Smooth muscle cell (in vitro differentiated cells): Measurements from ENCODE around the gene MED26. TPM values are rescaled to one million over a fixed set of nuclear protein-coding genes. Genes with fewer than 3 reads are reported as not detected.
"Not testable (repeated sequence)": the region's sequence is repeated elsewhere in the genome, so short reads cannot be mapped to it uniquely, and the experiment has no call there.

Experiments used
- DNase-seq: peaks from one replicate; lab custom pipeline; 2025; ENCODE audit not compliant: unreplicated experiment; lab: John Stamatoyannopoulos, UW
- H2AFZ ChIP-seq: fragments of 200-600 bp; sonication (generic); 2 replicates; pipeline ENCODE4 v1.6.0; 2016; ENCODE audit warnings: antibody characterized with exemption, low read depth, mild to moderate bottlenecking
- H3F3A ChIP-seq: fragments of 200-600 bp; sonication (generic); 2 replicates; pipeline ENCODE4 v1.6.0; 2017; ENCODE audit warnings: antibody characterized with exemption, low read depth
- H3K27ac ChIP-seq: fragments of 200-600 bp; sonication (generic); 2 replicates; pipeline ENCODE4 v1.5.1; 2016; ENCODE audit warnings: low read depth, mild to moderate bottlenecking
- H3K27me3 ChIP-seq: fragments of 200-600 bp; sonication (generic); 2 replicates; pipeline ENCODE4 v1.6.1; 2016; ENCODE audit warnings: low read depth, mild to moderate bottlenecking
- H3K36me3 ChIP-seq: fragments of 200-600 bp; sonication (generic); 2 replicates; pipeline ENCODE4 v1.5.1; 2016; ENCODE audit warnings: low read depth
- H3K4me1 ChIP-seq: fragments of 200-600 bp; sonication (generic); 2 replicates; pipeline ENCODE4 v1.5.1; 2016; ENCODE audit warnings: low read depth
- H3K4me2 ChIP-seq: fragments of 200-600 bp; sonication (generic); 2 replicates; pipeline ENCODE4 v1.6.0; 2016; ENCODE audit warnings: mild to moderate bottlenecking
- H3K4me3 ChIP-seq: fragments of 200-600 bp; sonication (generic); 2 replicates; pipeline ENCODE4 v1.5.1; 2016; ENCODE audit warnings: mild to moderate bottlenecking
- H3K79me2 ChIP-seq: fragments of 200-600 bp; sonication (generic); 2 replicates; pipeline ENCODE4 v1.6.0; 2016; ENCODE audit warnings: low read depth, mild to moderate bottlenecking
- H3K9ac ChIP-seq: fragments of 200-600 bp; sonication (generic); 2 replicates; pipeline ENCODE4 v1.6.0; 2016; ENCODE audit warnings: low read depth
- H3K9me3 ChIP-seq: fragments of 200-600 bp; sonication (generic); replicated peaks from 2 replicates; pipeline ENCODE4 v1.5.1; 2016; ENCODE audit warnings: low read depth
- H4K20me1 ChIP-seq: fragments of 200-600 bp; sonication (generic); 2 replicates; pipeline ENCODE4 v1.6.0; 2016; ENCODE audit warnings: low read depth
- CTCF ChIP-seq: fragments of 200-600 bp; sonication (generic); IDR thresholded peaks from 2 replicates; pipeline ENCODE4 v1.5.1; 2017; ENCODE audit warnings: borderline replicate concordance, mild to moderate bottlenecking, antibody characterized with exemption; ENCODE audit not compliant: insufficient read depth, poor library complexity, severe bottlenecking
- WGBS: methylation state at CpG from one replicate; pipeline ENCODE4 v1.1.7; 2016; ENCODE audit warnings: low lambda C conversion rate; 5-methylcytosine and 5-hydroxymethylcytosine counted together
- polyA plus RNA-seq: library from polyadenylated mRNA; unstranded; fragments of >200 nt; fragmentation: Nextera tagmentation; extraction: Ambion mirVana; gene quantifications from 2 replicates; pipeline ENCODE4 v1.2.1, GENCODE V29; 2016
- total RNA-seq: library from RNA; depleted of rRNA; stranded (reverse); fragments of >200 nt; gene quantifications from 2 replicates; pipeline ENCODE4 v1.2.3, GENCODE V29; 2014

MED26 gene
- total RNA-seq (6.3 and 13.6 TPM in 2 replicates), polyA plus RNA-seq (9.6 and 11.7 TPM in 2 replicates)

- H3K9ac ChIP-seq: peak within 1 kb of the TSS; percentile 99
- H3K27ac ChIP-seq: peak within 1 kb of the TSS; percentile 85
- H3K4me2 ChIP-seq: peak within 1 kb of the TSS; percentile 96
- H3F3A ChIP-seq: peaks cover 3% of the 10 kb centered on the region
- no peaks in the 10 kb centered on the region for H3K27me3 ChIP-seq
- H3K79me2 ChIP-seq: peaks cover 46% of the 10 kb centered on the region
- no peak for TF ChIP-seq CTCF
- peaks cover 52% of the 10 kb centered on the region for H4K20me1 ChIP-seq
- H2AFZ ChIP-seq: peak within 1 kb of the TSS; percentile 67
- H3K4me1 ChIP-seq: peaks cover 8% of the 10 kb centered on the region
- WGBS: 1% methylated on average over 54 of the region's 98 CpGs
- H3K9me3 ChIP-seq: no peaks in the 10 kb centered on the region
- peak; percentile 91 for DNase-seq
- peaks cover 5% of the 10 kb centered on the region for H3K36me3 ChIP-seq
- peak within 1 kb of the TSS; percentile 98 for H3K4me3 ChIP-seq
These were observed at the start of gene MED26 for GRCh38 chr19:16628183-16628983. Gene MED26, minus strand, starts transcription at chr19:16628204. Its CDS starts 261 bp downstream, at chr19:16627943.

- no peaks in the 10 kb centered on the region for H4K20me1 ChIP-seq
- H3K4me2 ChIP-seq: no peak overlapping the region
- H3K9me3 ChIP-seq: no peaks in the 10 kb centered on the region
- no peaks in the 10 kb centered on the region for H3F3A ChIP-seq
- no peaks in the 10 kb centered on the region for H3K27me3 ChIP-seq
- no peaks in the 10 kb centered on the region for H3K36me3 ChIP-seq
- no peak overlapping the region for H3K27ac ChIP-seq
- H2AFZ ChIP-seq: no peak overlapping the region
- no peak overlapping the region for H3K4me3 ChIP-seq
- no peaks in the 10 kb centered on the region for H3K79me2 ChIP-seq
- no peak for DNase-seq
- no peaks in the 10 kb centered on the region for H3K4me1 ChIP-seq
- no peak for TF ChIP-seq CTCF
- no peak overlapping the region for H3K9ac ChIP-seq
These were observed 49.1 kb upstream of the MED26 start for GRCh38 chr19:16677055-16677454.

GRCh38 chr19:16676101-16676798, 48.2 kb upstream of the MED26 start:
- Histone ChIP-seq H2AFZ (no peak overlapping the region), H3K36me3 (no peaks in the 10 kb centered on the region), H3K27ac (no peak overlapping the region), H3K4me1 (no peaks in the 10 kb centered on the region), H3K4me3 (no peak overlapping the region), H3K4me2 (no peak overlapping the region), H3K27me3 (no peaks in the 10 kb centered on the region), H3K9ac (no peak overlapping the region), H3K79me2 (no peaks in the 10 kb centered on the region), H3F3A (no peaks in the 10 kb centered on the region), H3K9me3 (no peaks in the 10 kb centered on the region), H4K20me1 (no peaks in the 10 kb centered on the region)
- TF ChIP-seq CTCF: no peak
- DNase-seq: no peak
- WGBS: 93% methylated on average over 15 of the region's 15 CpGs

- DNase-seq, H3K27me3 ChIP-seq, H3K27ac ChIP-seq, H3K9me3 ChIP-seq, H3K4me2 ChIP-seq, H3K36me3 ChIP-seq, H2AFZ ChIP-seq, H4K20me1 ChIP-seq, H3K9ac ChIP-seq, H3K4me1 ChIP-seq, H3K79me2 ChIP-seq, H3K4me3 ChIP-seq, H3F3A ChIP-seq: not testable (repeated sequence)
- 94% methylated on average over 4 of the region's 4 CpGs for WGBS
These were observed 45.8 kb upstream of the MED26 start for GRCh38 chr19:16673839-16674238.
